CD14-positive monocyte (primary cell): Measurements from ENCODE around the gene UBAC1. TPM values are rescaled to one million over a fixed set of nuclear protein-coding genes. Genes with fewer than 3 reads are reported as not detected.

Experiments
- DNase-seq, 3 donors: peaks; one replicate each; pipeline ENCODE4 v3.0.0-alpha.2; 2011 to 2022
- H2AFZ ChIP-seq: 2 replicates; pipeline ENCODE4 v1.6.0; 2012; ENCODE audit warnings: mild to moderate bottlenecking, low read depth, low read length, inconsistent platforms; ENCODE audit not compliant: insufficient read depth, poor library complexity, severe bottlenecking
- H3K27ac ChIP-seq, 2 donors: 1 replicate in 1 of 2; 2 replicates in 1 of 2; pipeline ENCODE4 v1.5.1; 2012 to 2013; ENCODE audit warnings: low read length in 2 of 2, control low read depth in 1 of 2, inconsistent platforms in 1 of 2, low read depth in 1 of 2, mild to moderate bottlenecking in 1 of 2
- H3K27me3 ChIP-seq, 2 donors: one replicate each; pipeline versions ENCODE4 v1.6.0 to v1.6.1; 2011 to 2013; ENCODE audit warnings: low read length in 2 of 2; ENCODE audit not compliant: control insufficient read depth in 2 of 2, insufficient read depth in 2 of 2
- H3K36me3 ChIP-seq, 2 donors: replicated peaks in 1 of 2; 1 replicate in 1 of 2; 2 replicates in 1 of 2; pipeline versions ENCODE4 v1.5.1 to v1.6.1; 2012 to 2013; ENCODE audit warnings: low read length in 2 of 2, control low read depth in 1 of 2, inconsistent platforms in 1 of 2, mild to moderate bottlenecking in 1 of 2; ENCODE audit not compliant: insufficient read depth in 2 of 2, control insufficient read depth in 1 of 2
- H3K4me1 ChIP-seq, 2 donors: 1 replicate in 1 of 2; 2 replicates in 1 of 2; pipeline versions ENCODE4 v1.5.1 to v1.6.1; 2012 to 2013; ENCODE audit warnings: low read length in 2 of 2, control low read depth in 1 of 2, inconsistent platforms in 1 of 2, mild to moderate bottlenecking in 1 of 2, moderate library complexity in 1 of 2; ENCODE audit not compliant: insufficient read depth in 2 of 2, control insufficient read depth in 1 of 2
- H3K4me2 ChIP-seq: replicated peaks from 2 replicates; pipeline ENCODE3; 2012; ENCODE audit warnings: low read length, moderate library complexity, mild to moderate bottlenecking; ENCODE audit not compliant: poor library complexity, severe bottlenecking; ENCODE audit errors: extremely low read depth
- H3K4me3 ChIP-seq, 3 experiments: fragments of 200-600 bp in 1 of 3; sonication (generic) in 1 of 3; replicated peaks in 1 of 3; 1 replicate in 2 of 3; 2 replicates in 1 of 3; pipeline ENCODE4 v1.5.1; 2011 to 2013; ENCODE audit warnings: low read length in 3 of 3, mild to moderate bottlenecking in 3 of 3, control low read depth in 2 of 3, low read depth in 2 of 3, inconsistent platforms in 1 of 3, moderate library complexity in 1 of 3
- H3K79me2 ChIP-seq: 2 replicates; pipeline ENCODE4 v1.6.0; 2012; ENCODE audit warnings: mild to moderate bottlenecking, control low read depth, inconsistent platforms, low read length, moderate library complexity; ENCODE audit not compliant: insufficient read depth
- H3K9ac ChIP-seq: 2 replicates; pipeline ENCODE4 v1.6.0; 2017; ENCODE audit warnings: low read length, mild to moderate bottlenecking; ENCODE audit not compliant: insufficient read depth, poor library complexity, severe bottlenecking
- H3K9me3 ChIP-seq, 2 donors: replicated peaks in 1 of 2; 1 replicate in 1 of 2; 2 replicates in 1 of 2; pipeline versions ENCODE4 v1.5.1 to v1.6.1; 2012 to 2013; ENCODE audit warnings: low read length in 2 of 2, control low read depth in 1 of 2; ENCODE audit not compliant: control insufficient read depth in 1 of 2, insufficient read depth in 1 of 2
- H4K20me1 ChIP-seq: 2 replicates; pipeline ENCODE4 v1.6.0; 2012; ENCODE audit warnings: mild to moderate bottlenecking, low read length, control low read depth, moderate library complexity; ENCODE audit not compliant: insufficient read depth
- H3K27ac Mint-ChIP-seq, 7 donors: one replicate each; pipeline ENCODE4 v1.8.0; 2020; ENCODE audit warnings: mild to moderate bottlenecking in 7 of 7, mixed read lengths in 7 of 7, moderate library complexity in 6 of 7, inconsistent platforms in 2 of 7
- H3K27me3 Mint-ChIP-seq, 3 donors: one replicate each; pipeline ENCODE4 v1.8.0; 2021 to 2022; ENCODE audit warnings: low read depth in 3 of 3, mild to moderate bottlenecking in 3 of 3, mixed read lengths in 3 of 3, moderate library complexity in 3 of 3, inconsistent platforms in 1 of 3
- H3K36me3 Mint-ChIP-seq, 2 donors: one replicate each; pipeline ENCODE4 v1.8.0; 2020; ENCODE audit warnings: mixed read lengths in 2 of 2, inconsistent platforms in 1 of 2, mild to moderate bottlenecking in 1 of 2
- H3K4me1 Mint-ChIP-seq: one replicate; pipeline ENCODE4 v1.8.0; 2020; ENCODE audit warnings: mild to moderate bottlenecking, mixed read lengths
- H3K4me3 Mint-ChIP-seq, 2 donors: one replicate each; pipeline ENCODE4 v1.8.0; 2020; ENCODE audit warnings: mild to moderate bottlenecking in 2 of 2, mixed read lengths in 2 of 2, moderate library complexity in 1 of 2
- H3K9me3 Mint-ChIP-seq, 7 donors: one replicate each; pipeline ENCODE4 v1.8.0; 2020 to 2022; ENCODE audit warnings: mixed read lengths in 7 of 7, mild to moderate bottlenecking in 6 of 7, moderate library complexity in 6 of 7, inconsistent platforms in 2 of 7
- WGBS: methylation state at CpG from one replicate; pipeline ENCODE4 v1.1.5; 2013; ENCODE audit warnings: missing lambda C conversion rate; ENCODE audit not compliant: insufficient coverage; 5-methylcytosine and 5-hydroxymethylcytosine counted together
- intact Hi-C, 2 donors: fragments of 100-400 bp; cut with micrococcal nuclease; formaldehyde crosslinking; loops; one replicate each; pipeline versions ENCODE4 v1.15.0 to v1.15.1; 2023
- polyA plus RNA-seq, 3 donors: library from polyadenylated mRNA; depleted of rRNA in 1 of 3; unstranded in 2 of 3; stranded (reverse) in 1 of 3; fragments of 300-500 nt in 2 of 3; fragments of >200 nt in 1 of 3; fragmentation: Illumina TruSeq in 2 of 3; gene quantifications; 1 replicate in 2 of 3; 2 replicates in 1 of 3; pipeline ENCODE4 v1.2.3, GENCODE V29; 2012 to 2021
- TF ChIP-seq, protein P1 (sequence below): fragments of 200-600 bp; IDR thresholded peaks from one replicate; pipeline ENCODE4 v1.8.0; 2022; ENCODE audit warnings: antibody characterized with exemption, mild to moderate bottlenecking

Gene UBAC1
- polyA plus RNA-seq, 3 donors = 35.8 to 63.1 (median 52.5) TPM

DNA sequence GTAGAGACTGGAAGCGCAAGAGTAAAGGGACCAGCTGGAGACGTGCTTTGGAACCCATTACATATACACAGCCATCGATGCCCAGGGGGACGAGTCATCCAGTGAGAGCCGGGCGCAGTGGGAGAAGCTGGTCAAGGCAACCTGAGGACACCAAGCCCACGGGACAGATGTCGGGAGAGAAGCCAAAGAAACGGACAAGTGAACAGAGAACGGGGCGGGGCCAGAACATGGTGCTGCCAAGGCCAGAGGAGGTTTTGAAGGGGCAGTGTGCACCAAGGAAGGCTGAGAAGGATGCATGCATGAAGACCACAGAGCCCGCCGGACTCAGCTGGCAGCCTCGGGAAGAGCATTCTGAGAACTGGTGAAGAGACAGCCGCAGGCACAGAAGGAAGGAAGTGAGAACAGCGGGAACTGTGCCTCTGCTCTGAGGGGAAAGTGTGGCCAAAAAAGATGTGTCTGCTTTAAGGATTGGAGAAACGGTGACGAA lies 74.1 kb downstream of the UBAC1 start:
- H3K4me2 ChIP-seq = peak overlapping the region; percentile 77
- H4K20me1 ChIP-seq = peaks cover 100% of the 10 kb centered on the region
- H3K4me3 ChIP-seq = peak overlapping the region; percentile 1 to 70 (median 28)
- intact Hi-C loops = loop anchor here in 1 of 2 donors (2.0 kb wide), 1 partner anchor 18 kb away; no protein-coding TSS in a partner anchor
- WGBS = 15% methylated on average over 16 of the region's 18 CpGs
- peaks cover 0 to 8% of the 10 kb centered on the region in 2 donors for H3K36me3 ChIP-seq
- no peaks in the 10 kb centered on the region for H3K27me3 ChIP-seq
- H3K4me1 Mint-ChIP-seq = peaks cover 65% of the 10 kb centered on the region
- peaks cover 91% of the 10 kb centered on the region for H3K79me2 ChIP-seq
- no peaks in the 10 kb centered on the region for H3K9me3 Mint-ChIP-seq
- peak overlapping the region; percentile 91 to 96 (median 95) for H3K27ac Mint-ChIP-seq
- H3K4me3 Mint-ChIP-seq = peak overlapping the region; percentile 72 to 89
- no peaks in the 10 kb centered on the region for H3K9me3 ChIP-seq
- peak; percentile 44 to 52 (median 48) for DNase-seq
- peak overlapping the region; percentile 68 for H3K9ac ChIP-seq
- TF ChIP-seq, protein P1, sequence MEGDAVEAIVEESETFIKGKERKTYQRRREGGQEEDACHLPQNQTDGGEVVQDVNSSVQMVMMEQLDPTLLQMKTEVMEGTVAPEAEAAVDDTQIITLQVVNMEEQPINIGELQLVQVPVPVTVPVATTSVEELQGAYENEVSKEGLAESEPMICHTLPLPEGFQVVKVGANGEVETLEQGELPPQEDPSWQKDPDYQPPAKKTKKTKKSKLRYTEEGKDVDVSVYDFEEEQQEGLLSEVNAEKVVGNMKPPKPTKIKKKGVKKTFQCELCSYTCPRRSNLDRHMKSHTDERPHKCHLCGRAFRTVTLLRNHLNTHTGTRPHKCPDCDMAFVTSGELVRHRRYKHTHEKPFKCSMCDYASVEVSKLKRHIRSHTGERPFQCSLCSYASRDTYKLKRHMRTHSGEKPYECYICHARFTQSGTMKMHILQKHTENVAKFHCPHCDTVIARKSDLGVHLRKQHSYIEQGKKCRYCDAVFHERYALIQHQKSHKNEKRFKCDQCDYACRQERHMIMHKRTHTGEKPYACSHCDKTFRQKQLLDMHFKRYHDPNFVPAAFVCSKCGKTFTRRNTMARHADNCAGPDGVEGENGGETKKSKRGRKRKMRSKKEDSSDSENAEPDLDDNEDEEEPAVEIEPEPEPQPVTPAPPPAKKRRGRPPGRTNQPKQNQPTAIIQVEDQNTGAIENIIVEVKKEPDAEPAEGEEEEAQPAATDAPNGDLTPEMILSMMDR = no peak
- H3K27me3 Mint-ChIP-seq = no peaks in the 10 kb centered on the region
- peaks cover 31 to 43% of the 10 kb centered on the region in 2 donors for H3K4me1 ChIP-seq
- H3K36me3 Mint-ChIP-seq = peaks cover 13 to 23% of the 10 kb centered on the region in 2 donors
- H2AFZ ChIP-seq = peak overlapping the region; percentile 65
- peak overlapping the region; percentile 82 to 86 for H3K27ac ChIP-seq

DNA sequence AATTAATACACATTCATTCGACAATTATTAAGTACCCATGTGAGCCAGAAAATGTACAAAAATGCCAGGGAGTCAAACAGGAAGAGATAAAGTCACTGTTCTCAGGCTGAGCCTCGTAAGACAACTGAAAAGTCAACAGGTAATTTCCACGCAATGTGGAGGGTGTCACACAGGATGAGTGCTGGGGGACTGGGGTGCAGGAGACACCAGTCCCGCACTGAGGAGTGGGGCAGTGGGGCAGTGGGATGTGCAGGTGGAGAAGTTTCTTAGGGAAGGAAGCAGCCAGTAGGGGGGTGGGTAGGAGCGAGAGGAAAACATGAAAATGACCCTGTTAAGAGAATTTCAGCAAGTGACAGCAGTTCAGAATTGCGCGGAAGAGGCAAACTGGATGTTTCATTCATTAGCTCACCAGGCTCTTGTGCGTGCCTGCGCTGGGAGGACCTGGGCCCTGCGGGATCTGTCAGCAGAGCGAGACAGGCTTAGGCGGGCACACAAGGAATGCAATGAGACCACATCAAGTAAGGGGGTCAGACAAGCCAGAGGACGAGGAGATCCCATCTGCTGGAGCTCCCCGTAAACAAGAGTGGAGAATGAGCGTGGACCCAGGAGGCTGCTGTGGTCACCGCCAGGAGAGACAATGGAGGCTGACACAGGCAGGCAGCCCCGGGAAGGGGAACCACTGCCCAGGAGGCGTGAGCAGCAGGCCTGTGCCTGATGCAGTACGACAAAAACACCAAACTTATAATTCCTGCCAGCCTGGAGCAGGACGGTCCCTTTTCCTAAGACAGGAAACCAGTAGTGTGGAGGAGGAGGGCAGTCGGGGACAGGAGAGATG lies 74.8 kb downstream of the UBAC1 start:
- TF ChIP-seq, protein P1 = no peak
- Mint-ChIP-seq H3K27me3 (no peaks in the 10 kb centered on the region), H3K9me3 (no peaks in the 10 kb centered on the region), H3K4me3 (no peak overlapping the region), H3K27ac (peak overlapping the region in 6 of 7 donors; percentile 58 to 96 (median 93)), H3K36me3 (peaks cover 19 to 25% of the 10 kb centered on the region in 2 donors), H3K4me1 (peaks cover 65% of the 10 kb centered on the region)
- Histone ChIP-seq H3K4me3 (peak overlapping the region in 1 of 3 experiments; percentile 70), H3K4me1 (peaks cover 31 to 43% of the 10 kb centered on the region in 2 donors), H3K27me3 (no peaks in the 10 kb centered on the region), H3K9me3 (no peaks in the 10 kb centered on the region), H3K9ac (peak overlapping the region; percentile 68), H4K20me1 (peaks cover 100% of the 10 kb centered on the region), H3K79me2 (peaks cover 87% of the 10 kb centered on the region), H3K36me3 (peaks cover 0 to 15% of the 10 kb centered on the region in 2 donors), H3K27ac (peak overlapping the region; percentile 82 to 86), H2AFZ (no peak overlapping the region), H3K4me2 (peak overlapping the region; percentile 77)
- intact Hi-C loops = loop anchor here in 1 of 2 donors (2.0 kb wide), 1 partner anchor 18 kb away; no protein-coding TSS in a partner anchor
- WGBS = 89% methylated on average over 14 of the region's 21 CpGs
- DNase-seq = no peak
